ENCODE data around the gene RAB30.

RAB30 gene

GRCh38 chr11:83039566-83039965 is 32.1 kb downstream of the RAB30 start:
- no peak for DNase-seq (ENCODE audit: low spot score)

GRCh38 chr11:83037877-83038276 is 33.8 kb downstream of the RAB30 start:
- peak; percentile 13 for DNase-seq (ENCODE audit: low spot score)

GRCh38 chr11:83036701-83037100 is 35.0 kb downstream of the RAB30 start:
- no peak for DNase-seq (ENCODE audit: low spot score)

- DNase-seq (ENCODE audit: low spot score) = peak; percentile 26
Measured at GRCh38 chr11:83035070-83035854, 36.4 kb downstream of the RAB30 start.

- no peak for DNase-seq (ENCODE audit: low spot score)
Measured at GRCh38 chr11:83034673-83035014, 37.1 kb downstream of the RAB30 start.

GRCh38 chr11:83033972-83034672 is 37.6 kb downstream of the RAB30 start:
- peak; percentile 86 for DNase-seq (ENCODE audit: low spot score)

GRCh38 chr11:83033371-83033770 is 38.3 kb downstream of the RAB30 start:
- no peak for DNase-seq (ENCODE audit: low spot score)

- no peak for DNase-seq (ENCODE audit: low spot score)
Measured at GRCh38 chr11:83031127-83031526, 40.6 kb downstream of the RAB30 start.

- no peak for DNase-seq (ENCODE audit: low spot score)
Measured at GRCh38 chr11:83027794-83028193, 43.9 kb downstream of the RAB30 start.

GRCh38 chr11:83027289-83027688 is 44.4 kb downstream of the RAB30 start:
- DNase-seq (ENCODE audit: low spot score) = no peak

GRCh38 chr11:83026229-83026628 is 45.5 kb downstream of the RAB30 start:
- DNase-seq (ENCODE audit: low spot score) = no peak

GRCh38 chr11:83025267-83025704 is 46.4 kb downstream of the RAB30 start:
- no peak for DNase-seq (ENCODE audit: low spot score)

GRCh38 chr11:83024270-83024854 is 47.3 kb downstream of the RAB30 start:
- no peak for DNase-seq (ENCODE audit: low spot score)

- DNase-seq (ENCODE audit: low spot score) = no peak
Measured at GRCh38 chr11:83023410-83023809, 48.3 kb downstream of the RAB30 start.

GRCh38 chr11:83021780-83022125 is 49.9 kb downstream of the RAB30 start:
- DNase-seq (ENCODE audit: low spot score) = no peak

GRCh38 chr11:83020942-83021779 is 50.5 kb downstream of the RAB30 start:
- no peak for DNase-seq (ENCODE audit: low spot score)

GRCh38 chr11:83019888-83020579 is 51.7 kb downstream of the RAB30 start:
- DNase-seq (ENCODE audit: low spot score) = peak; percentile 26

GRCh38 chr11:83014951-83015350 is 56.7 kb downstream of the RAB30 start:
- DNase-seq (ENCODE audit: low spot score) = no peak

GRCh38 chr11:83012168-83013067 is 59.3 kb downstream of the RAB30 start:
- no peak for DNase-seq (ENCODE audit: low spot score)

- no peak for DNase-seq (ENCODE audit: low spot score)
Measured at GRCh38 chr11:83011333-83012167, 60.1 kb downstream of the RAB30 start.

Measured in AG20443 (cell line).